Astrocyte of the spinal cord (primary cell): Measurements from ENCODE around the gene KCNJ6.

ENCODE experiments used
- DNase-seq: peaks from one replicate; pipeline ENCODE4 v3.0.0; 2011; ENCODE audit warnings: low read depth, low spot score
- H3K4me3 ChIP-seq: 2 replicates; pipeline ENCODE4 v1.5.1; 2011; ENCODE audit warnings: low read depth, mild to moderate bottlenecking, low read length, moderate library complexity
- CTCF ChIP-seq: IDR thresholded peaks from 2 replicates; pipeline ENCODE4 v1.5.1; 2012; ENCODE audit warnings: low read depth, mild to moderate bottlenecking, low read length, inconsistent platforms
- in situ Hi-C: cut with HindIII; loops from 2 replicates; pipeline ENCODE4 v1.10.0; 2017; ENCODE audit warnings: low sequenced_read_pairs

KCNJ6 gene

DNA sequence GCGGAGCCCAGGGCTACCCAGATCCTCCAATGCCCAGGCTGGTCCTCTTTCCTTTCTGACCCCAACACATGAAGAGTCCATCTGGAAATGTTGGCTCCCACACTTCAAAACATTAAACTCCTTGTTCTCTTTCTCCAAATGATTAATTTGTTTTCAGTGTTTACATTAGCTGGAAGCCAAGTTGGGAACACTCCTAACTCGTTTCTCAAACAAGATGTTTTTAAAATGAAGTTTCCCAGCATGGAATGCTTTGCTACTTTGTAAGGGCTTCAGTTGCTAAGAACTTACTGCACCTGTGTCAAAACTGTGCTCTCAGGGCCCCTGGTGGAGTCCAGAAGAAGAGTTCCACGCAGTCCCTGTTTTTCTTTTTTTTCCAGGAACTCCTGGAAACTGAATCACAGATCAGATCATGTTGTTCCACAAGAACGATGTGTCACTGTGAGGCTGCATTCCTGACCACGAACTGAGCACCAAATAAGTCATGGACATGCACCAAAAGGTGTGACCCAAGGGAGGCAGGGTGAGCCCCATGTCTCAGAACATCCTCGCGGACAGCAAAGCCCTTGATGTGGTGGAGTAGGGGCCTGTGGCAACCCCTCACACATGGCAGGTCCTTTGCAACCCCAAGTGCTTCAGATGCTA lies 257.3 kb downstream of the KCNJ6 start:
- peak; percentile 22 for TF ChIP-seq CTCF
- in situ Hi-C loops = no loop called here
- no peak overlapping the region for H3K4me3 ChIP-seq
- DNase-seq = peak; percentile 64

GRCh38 chr21:37658121-37658816 lies 258.0 kb downstream of the KCNJ6 start:
- TF ChIP-seq CTCF = no peak

GRCh38 chr21:37656899-37657298 lies 259.4 kb downstream of the KCNJ6 start:
- TF ChIP-seq CTCF = no peak
- no peak overlapping the region for H3K4me3 ChIP-seq
- no peak for DNase-seq
- in situ Hi-C loops = no loop called here

More at GRCh38 chr21:37658121-37658816, 258.0 kb downstream of the KCNJ6 start:
- DNase-seq = peak; percentile 4
- in situ Hi-C loops = no loop called here
- no peak overlapping the region for H3K4me3 ChIP-seq

- H3K4me3 ChIP-seq = no peak overlapping the region
- TF ChIP-seq CTCF = no peak
- DNase-seq = no peak
- in situ Hi-C loops = no loop called here
Observed at GRCh38 chr21:37655611-37656300, 260.5 kb downstream of the KCNJ6 start.

DNA sequence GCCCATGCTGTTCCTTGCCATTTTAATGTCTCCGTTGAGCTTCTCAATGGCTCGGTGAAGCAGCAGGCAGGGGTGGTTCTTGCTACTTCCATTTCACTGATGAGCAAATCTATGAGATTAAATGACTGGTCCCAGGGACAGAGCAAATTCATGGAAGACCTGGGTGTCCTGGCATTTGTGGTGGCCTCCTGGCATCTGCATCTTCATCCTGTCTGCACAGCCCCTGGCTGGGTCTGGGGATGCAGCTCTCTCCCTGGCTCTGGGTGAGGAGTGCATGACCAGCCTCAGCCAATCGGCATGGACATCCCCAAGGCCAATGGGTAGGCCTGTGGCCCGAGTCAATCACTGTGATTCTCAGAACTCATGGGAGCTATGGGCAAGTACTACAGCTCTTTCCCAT lies 261.7 kb downstream of the KCNJ6 start:
- no peak overlapping the region for H3K4me3 ChIP-seq
- no peak for TF ChIP-seq CTCF
- in situ Hi-C loops = no loop called here
- DNase-seq = no peak

DNA sequence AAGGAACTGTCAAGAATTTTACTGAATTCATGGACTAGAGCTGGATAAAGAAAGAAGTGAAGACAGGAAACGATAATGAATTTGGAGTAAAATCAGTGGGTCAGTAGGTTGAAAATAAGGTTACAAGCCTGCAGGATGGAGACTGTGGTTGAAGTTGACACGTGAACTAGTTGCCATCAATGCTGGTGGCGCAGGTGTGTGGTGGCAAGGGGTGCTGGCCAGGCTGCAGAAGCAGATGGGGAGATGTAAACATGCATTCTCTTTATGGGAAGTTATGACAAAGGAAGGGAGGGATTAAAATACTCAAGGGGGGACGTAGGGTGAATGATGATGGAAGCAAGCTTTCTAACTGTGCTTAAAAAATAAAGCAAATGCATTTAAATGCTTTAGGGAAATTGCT lies 263.1 kb downstream of the KCNJ6 start:
- in situ Hi-C loops = no loop called here

More for the DNA sequence above, 263.1 kb downstream of the KCNJ6 start:
- H3K4me3 ChIP-seq = no peak overlapping the region
- no peak for TF ChIP-seq CTCF
- no peak for DNase-seq
